ENCODE data around the gene FUBP3. TPM values are rescaled to one million over a fixed set of nuclear protein-coding genes. Genes with fewer than 3 reads are reported as not detected.

The FUBP3 gene
- polyA plus RNA-seq, 1 donor (not counting 4 experiments of a cell fraction or from before 2014, with no cell fraction given) = 39.1 TPM

GRCh38 chr9:130531670-130532069 lies 47.7 kb upstream of the FUBP3 start:
- no peaks in the 10 kb centered on the region for H4K20me1 ChIP-seq (ENCODE audit: control insufficient read depth, extremely low read depth, insufficient read depth, low read length)
- peaks cover 14% of the 10 kb centered on the region for H3K4me1 ChIP-seq (ENCODE audit: control insufficient read depth, extremely low read depth, insufficient read depth, low read length)
- FAIRE-seq (no peak), DNase-seq (ENCODE audit: low read depth, low spot score) (no peak)
- dilution Hi-C loops (cut with MboI; ENCODE audit: extremely low pct_ligation_motif_present, low sequenced_read_pairs) = no loop called here
- no peak overlapping the region for H2AFZ ChIP-seq (ENCODE audit: control insufficient read depth, low read length)
- H3K9me1 ChIP-seq (ENCODE audit: control insufficient read depth, extremely low read depth, insufficient read depth, low read length) = no peaks in the 10 kb centered on the region
- no peak for TF ChIP-seq EZH2 (IDR thresholded peaks at IDR 0.05; ENCODE audit: low read length)
- TF ChIP-seq, protein P1, sequence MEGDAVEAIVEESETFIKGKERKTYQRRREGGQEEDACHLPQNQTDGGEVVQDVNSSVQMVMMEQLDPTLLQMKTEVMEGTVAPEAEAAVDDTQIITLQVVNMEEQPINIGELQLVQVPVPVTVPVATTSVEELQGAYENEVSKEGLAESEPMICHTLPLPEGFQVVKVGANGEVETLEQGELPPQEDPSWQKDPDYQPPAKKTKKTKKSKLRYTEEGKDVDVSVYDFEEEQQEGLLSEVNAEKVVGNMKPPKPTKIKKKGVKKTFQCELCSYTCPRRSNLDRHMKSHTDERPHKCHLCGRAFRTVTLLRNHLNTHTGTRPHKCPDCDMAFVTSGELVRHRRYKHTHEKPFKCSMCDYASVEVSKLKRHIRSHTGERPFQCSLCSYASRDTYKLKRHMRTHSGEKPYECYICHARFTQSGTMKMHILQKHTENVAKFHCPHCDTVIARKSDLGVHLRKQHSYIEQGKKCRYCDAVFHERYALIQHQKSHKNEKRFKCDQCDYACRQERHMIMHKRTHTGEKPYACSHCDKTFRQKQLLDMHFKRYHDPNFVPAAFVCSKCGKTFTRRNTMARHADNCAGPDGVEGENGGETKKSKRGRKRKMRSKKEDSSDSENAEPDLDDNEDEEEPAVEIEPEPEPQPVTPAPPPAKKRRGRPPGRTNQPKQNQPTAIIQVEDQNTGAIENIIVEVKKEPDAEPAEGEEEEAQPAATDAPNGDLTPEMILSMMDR (optimal IDR thresholded peaks at IDR 0.05 in 1 of 3, IDR thresholded peaks at IDR 0.05 in 1 of 3, conservative IDR thresholded peaks at IDR 0.05 in 1 of 3; ENCODE audit: extremely low read depth in 1 of 3, insufficient read depth in 2 of 3, low read length in 3 of 3) = no peak
- no peaks in the 10 kb centered on the region for H3K36me3 ChIP-seq (ENCODE audit: control insufficient read depth in 2 of 2, extremely low read depth in 1 of 2, insufficient read depth in 2 of 2, low read length in 2 of 2)
- H3K4me3 ChIP-seq (ENCODE audit: control insufficient read depth in 2 of 3, extremely low read depth in 1 of 3, insufficient read depth in 2 of 3, low read depth in 1 of 3, low read length in 3 of 3) = no peak overlapping the region
- H3K9me3 ChIP-seq (ENCODE audit: control insufficient read depth, low read depth, low read length) = no peaks in the 10 kb centered on the region
- H3K27ac ChIP-seq (ENCODE audit: control insufficient read depth, insufficient read depth, low read length) = no peak overlapping the region
- H3K4me2 ChIP-seq (ENCODE audit: control insufficient read depth, extremely low read depth, insufficient read depth, low read depth, low read length) = no peak overlapping the region
- H3K9ac ChIP-seq (ENCODE audit: control insufficient read depth, extremely low read depth, insufficient read depth, low read length) = no peak overlapping the region
- no peaks in the 10 kb centered on the region for H3K79me2 ChIP-seq (ENCODE audit: control insufficient read depth, insufficient read depth, low read length)
- peaks cover 2% of the 10 kb centered on the region for H3K27me3 ChIP-seq (ENCODE audit: control insufficient read depth, extremely low read depth, insufficient read depth, low read length)

- Histone ChIP-seq H3K4me1 (ENCODE audit: control insufficient read depth, extremely low read depth, insufficient read depth, low read length) (peaks cover 22% of the 10 kb centered on the region), H3K9me1 (ENCODE audit: control insufficient read depth, extremely low read depth, insufficient read depth, low read length) (no peaks in the 10 kb centered on the region), H4K20me1 (ENCODE audit: control insufficient read depth, extremely low read depth, insufficient read depth, low read length) (no peaks in the 10 kb centered on the region), H3K27me3 (ENCODE audit: control insufficient read depth, extremely low read depth, insufficient read depth, low read length) (peaks cover 2% of the 10 kb centered on the region), H3K4me2 (ENCODE audit: control insufficient read depth, extremely low read depth, insufficient read depth, low read depth, low read length) (no peak overlapping the region), H3K79me2 (ENCODE audit: control insufficient read depth, insufficient read depth, low read length) (no peaks in the 10 kb centered on the region), H3K36me3 (ENCODE audit: control insufficient read depth in 2 of 2, extremely low read depth in 1 of 2, insufficient read depth in 2 of 2, low read length in 2 of 2) (no peaks in the 10 kb centered on the region), H3K9me3 (ENCODE audit: control insufficient read depth, low read depth, low read length) (no peaks in the 10 kb centered on the region), H3K4me3 (ENCODE audit: control insufficient read depth in 2 of 3, extremely low read depth in 1 of 3, insufficient read depth in 2 of 3, low read depth in 1 of 3, low read length in 3 of 3) (no peak overlapping the region), H2AFZ (ENCODE audit: control insufficient read depth, low read length) (no peak overlapping the region), H3K9ac (ENCODE audit: control insufficient read depth, extremely low read depth, insufficient read depth, low read length) (no peak overlapping the region), H3K27ac (ENCODE audit: control insufficient read depth, insufficient read depth, low read length) (no peak overlapping the region)
- TF ChIP-seq, protein P1 (optimal IDR thresholded peaks at IDR 0.05 in 1 of 3, IDR thresholded peaks at IDR 0.05 in 1 of 3, conservative IDR thresholded peaks at IDR 0.05 in 1 of 3; ENCODE audit: extremely low read depth in 1 of 3, insufficient read depth in 2 of 3, low read length in 3 of 3) = no peak
- TF ChIP-seq EZH2 (IDR thresholded peaks at IDR 0.05; ENCODE audit: low read length) = no peak
- FAIRE-seq (no peak), DNase-seq (ENCODE audit: low read depth, low spot score) (no peak)
- dilution Hi-C loops (cut with MboI; ENCODE audit: extremely low pct_ligation_motif_present, low sequenced_read_pairs) = no loop called here
Observed at GRCh38 chr9:130532426-130533080, 46.8 kb upstream of the FUBP3 start.
